ENCODE results near the gene RLF.

DNA sequence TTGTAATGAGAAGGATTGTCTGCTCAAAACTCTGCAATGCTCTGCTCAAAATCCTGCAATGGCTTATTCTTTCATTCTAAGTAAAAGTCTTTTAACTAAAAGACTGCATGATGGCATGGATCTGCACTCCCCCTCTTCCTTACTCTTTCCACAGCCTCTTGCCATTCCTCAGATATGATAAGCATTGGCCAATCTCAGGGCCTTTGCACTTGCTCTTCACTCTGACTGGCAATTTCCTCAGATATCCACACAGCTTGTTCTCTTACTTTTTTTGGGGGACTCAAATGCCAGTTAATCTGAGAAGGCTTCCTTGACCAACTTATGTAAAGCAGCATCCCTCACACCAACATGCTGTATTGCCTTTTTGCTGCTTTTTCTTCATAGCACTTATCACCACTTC, 94.0 kb downstream of the RLF start:
- TF ChIP-seq POLR2AphosphoS5 (IDR thresholded peaks at IDR 0.05; ENCODE audit: low read depth, low read length) (no peak), TAF1 (IDR thresholded peaks at IDR 0.05; ENCODE audit: low read depth, low read length) (no peak)
